KOPT-K1 (cell line): Measurements from ENCODE around the gene EPN2.
"Not testable (repeated sequence)": the region's sequence is repeated elsewhere in the genome, so short reads cannot be mapped to it uniquely, and the experiment has no call there.

Experiments used
- H3K27ac ChIP-seq: fragments of 200-600 bp; sonication (generic); 2 replicates; pipeline ENCODE4 v1.5.1; 2016; ENCODE audit warnings: antibody characterized with exemption, mild to moderate bottlenecking, low read depth, low read length; ENCODE audit not compliant: poor library complexity, severe bottlenecking
- H3K36me3 ChIP-seq: fragments of 200-600 bp; sonication (generic); 2 replicates; pipeline ENCODE4 v1.5.1; 2017; ENCODE audit warnings: antibody characterized with exemption, mild to moderate bottlenecking, low read length, moderate library complexity; ENCODE audit not compliant: insufficient read depth
- H3K9me3 ChIP-seq: fragments of 200-600 bp; sonication (generic); 2 replicates; pipeline ENCODE4 v1.5.1; 2017; ENCODE audit warnings: antibody characterized with exemption, low read length, mild to moderate bottlenecking; ENCODE audit not compliant: insufficient read depth, poor library complexity, severe bottlenecking

EPN2 gene

GRCh38 chr17:19234676-19235075 lies 2.5 kb upstream of the EPN2 start:
- not testable (repeated sequence) for H3K27ac ChIP-seq, H3K9me3 ChIP-seq, H3K36me3 ChIP-seq

GRCh38 chr17:19236351-19237138 lies 621 bp upstream of the EPN2 start:
- H3K36me3 ChIP-seq, H3K9me3 ChIP-seq, H3K27ac ChIP-seq: not testable (repeated sequence)

GRCh38 chr17:19237389-19238166 lies 412 bp downstream of the EPN2 start:
- H3K36me3 ChIP-seq = no peaks in the 10 kb centered on the region
- peak overlapping the region; percentile 37 for H3K27ac ChIP-seq
- no peaks in the 10 kb centered on the region for H3K9me3 ChIP-seq

GRCh38 chr17:19238167-19238505 lies 970 bp downstream of the EPN2 start:
- no peak overlapping the region for H3K27ac ChIP-seq
- H3K36me3 ChIP-seq = no peaks in the 10 kb centered on the region
- H3K9me3 ChIP-seq = no peaks in the 10 kb centered on the region

- Histone ChIP-seq H3K36me3 (no peaks in the 10 kb centered on the region), H3K27ac (no peak overlapping the region), H3K9me3 (no peaks in the 10 kb centered on the region)
These were observed 2.4 kb downstream of the EPN2 start for GRCh38 chr17:19239544-19239943.

- no peaks in the 10 kb centered on the region for H3K36me3 ChIP-seq
- H3K9me3 ChIP-seq = no peaks in the 10 kb centered on the region
- H3K27ac ChIP-seq = no peak overlapping the region
These were observed 5.2 kb downstream of the EPN2 start for GRCh38 chr17:19242323-19242722.

- Histone ChIP-seq H3K36me3 (no peaks in the 10 kb centered on the region), H3K27ac (no peak overlapping the region), H3K9me3 (no peaks in the 10 kb centered on the region)
These were observed 5.8 kb downstream of the EPN2 start for GRCh38 chr17:19242926-19243325.

GRCh38 chr17:19243838-19244237 lies 6.7 kb downstream of the EPN2 start:
- no peaks in the 10 kb centered on the region for H3K36me3 ChIP-seq
- no peaks in the 10 kb centered on the region for H3K9me3 ChIP-seq
- no peak overlapping the region for H3K27ac ChIP-seq

GRCh38 chr17:19244357-19244756 lies 7.2 kb downstream of the EPN2 start:
- no peaks in the 10 kb centered on the region for H3K36me3 ChIP-seq
- H3K9me3 ChIP-seq = no peaks in the 10 kb centered on the region
- no peak overlapping the region for H3K27ac ChIP-seq

- Histone ChIP-seq H3K9me3 (no peaks in the 10 kb centered on the region), H3K27ac (no peak overlapping the region)
These were observed 7.6 kb downstream of the EPN2 start for GRCh38 chr17:19244781-19245180.

GRCh38 chr17:19247473-19247872 lies 10.3 kb downstream of the EPN2 start:
- Histone ChIP-seq H3K9me3 (no peaks in the 10 kb centered on the region), H3K27ac (no peak overlapping the region), H3K36me3 (no peaks in the 10 kb centered on the region)

More at GRCh38 chr17:19244781-19245180, 7.6 kb downstream of the EPN2 start:
- H3K36me3 ChIP-seq = no peaks in the 10 kb centered on the region

GRCh38 chr17:19248151-19248927 lies 11.2 kb downstream of the EPN2 start:
- Histone ChIP-seq H3K36me3 (no peaks in the 10 kb centered on the region), H3K9me3 (no peaks in the 10 kb centered on the region), H3K27ac (no peak overlapping the region)

GRCh38 chr17:19248928-19249574 lies 11.9 kb downstream of the EPN2 start:
- H3K36me3 ChIP-seq = no peaks in the 10 kb centered on the region
- H3K9me3 ChIP-seq = no peaks in the 10 kb centered on the region
- no peak overlapping the region for H3K27ac ChIP-seq

GRCh38 chr17:19249681-19250080 lies 12.5 kb downstream of the EPN2 start:
- no peaks in the 10 kb centered on the region for H3K36me3 ChIP-seq
- no peaks in the 10 kb centered on the region for H3K9me3 ChIP-seq
- no peak overlapping the region for H3K27ac ChIP-seq
